ENCODE data around the gene CRLF1.

- TF ChIP-seq CTCF (IDR thresholded peaks at IDR 0.05; ENCODE audit: control extremely low read depth in 1 of 3, insufficient read depth in 1 of 3, low read depth in 1 of 3, low read length in 3 of 3), result no peak
- no peak for TF ChIP-seq EP300 (IDR thresholded peaks at IDR 0.05; ENCODE audit: borderline replicate concordance in 1 of 2, low read depth in 2 of 2, low read length in 2 of 2)
- no peak for TF ChIP-seq HDAC6 (IDR thresholded peaks at IDR 0.05; ENCODE audit: low read depth, low read length)
Observed at GRCh38 chr19:18648973-18649315, 42.3 kb upstream of the CRLF1 start.

Data from H1 (cell line).